Islet of Langerhans (tissue), 1 donor: ENCODE data around the gene TELO2.

Source experiments
- FAIRE-seq: peaks from one replicate; lab custom pipeline; 2011; peaks lifted over from hg19 to GRCh38; lab: Jason Lieb, UNC

Gene TELO2

GRCh38 chr16:1537763-1538289 lies 44.7 kb downstream of the TELO2 start:
- no peak for FAIRE-seq

DNA sequence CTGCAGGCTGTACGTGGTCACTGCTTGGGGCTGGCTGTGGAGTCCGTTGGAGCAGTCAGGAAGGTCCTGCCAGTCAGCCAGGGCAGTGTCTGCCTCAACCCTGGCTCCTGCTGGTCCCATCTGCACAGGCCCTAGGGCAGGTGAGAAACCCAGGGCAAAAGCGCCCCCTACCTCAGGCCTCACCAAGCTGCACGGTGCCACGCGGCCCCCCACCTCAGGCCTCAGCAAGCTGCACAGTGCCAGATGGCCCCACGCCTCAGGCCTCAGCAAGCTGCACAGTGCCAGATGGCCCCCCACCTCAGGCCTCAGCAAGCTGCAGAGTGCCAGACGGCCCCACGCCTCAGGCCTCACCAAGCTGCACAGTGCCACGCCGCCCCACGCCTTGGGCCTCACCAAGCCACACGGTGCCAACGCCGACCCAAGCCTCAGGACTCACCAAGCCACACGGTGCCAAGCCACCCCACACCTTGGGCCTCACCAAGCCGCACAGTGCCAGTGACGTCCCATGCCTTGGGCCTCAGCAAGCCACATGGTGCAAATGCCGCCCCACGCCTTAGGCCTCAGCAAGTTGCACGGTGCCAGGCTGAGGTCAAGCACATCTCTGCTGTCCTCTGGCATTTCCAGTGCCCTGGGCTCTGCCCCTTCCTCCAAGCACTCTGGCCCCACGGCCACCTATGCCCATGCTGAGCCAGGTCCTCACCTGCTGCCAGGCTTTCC lies 45.8 kb downstream of the TELO2 start:
- FAIRE-seq, result no peak

DNA sequence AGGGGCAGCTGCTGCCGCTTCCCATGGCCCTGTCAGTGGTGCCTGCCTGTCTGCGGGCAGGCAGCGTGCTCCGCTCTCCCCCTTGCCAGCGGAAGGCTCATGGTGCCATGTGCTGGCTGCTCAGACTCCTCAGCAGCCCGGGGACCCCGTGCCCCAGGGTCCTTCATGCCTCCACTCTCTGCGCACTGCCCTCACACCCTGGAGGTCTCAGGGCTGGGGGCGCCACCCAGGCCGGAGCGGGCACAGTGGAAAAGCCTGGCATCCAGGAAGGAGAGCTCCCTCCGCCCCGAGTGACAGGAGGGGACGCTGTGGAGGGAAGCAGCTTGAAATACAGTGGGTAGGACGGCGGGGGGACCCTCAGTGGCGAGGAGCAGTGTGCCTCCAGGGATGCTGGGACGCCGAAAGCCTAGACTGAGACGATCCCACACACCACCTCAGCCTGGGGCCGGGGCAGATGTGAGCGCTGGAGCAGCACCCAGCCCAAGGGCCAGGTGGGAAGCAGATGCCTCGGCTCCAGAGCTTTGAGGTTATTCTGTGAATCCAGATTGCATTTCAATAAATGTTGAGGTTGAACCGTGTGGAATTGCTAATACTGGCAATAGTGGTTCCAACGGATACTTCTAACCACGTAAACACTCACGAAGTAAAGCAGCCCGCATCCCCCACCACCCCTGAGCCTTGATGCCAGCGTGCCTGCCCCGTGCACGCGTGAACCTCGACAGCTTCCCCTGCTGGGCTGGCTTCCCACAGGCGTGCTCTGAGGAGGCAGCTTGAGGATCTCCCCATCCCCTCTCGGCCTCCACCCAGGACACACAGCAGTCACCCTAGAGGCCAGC lies 46.8 kb downstream of the TELO2 start:
- FAIRE-seq, result no peak

- FAIRE-seq, result no peak
Measured at GRCh38 chr16:1540556-1540855, 47.3 kb downstream of the TELO2 start.

GRCh38 chr16:1541293-1542165 lies 48.4 kb downstream of the TELO2 start:
- no peak for FAIRE-seq

- no peak for FAIRE-seq
Measured at GRCh38 chr16:1542166-1542500, 49.0 kb downstream of the TELO2 start.

- no peak for FAIRE-seq
Measured at GRCh38 chr16:1542533-1542932, 49.4 kb downstream of the TELO2 start.

- no peak for FAIRE-seq
Measured at GRCh38 chr16:1543085-1543896, 50.1 kb downstream of the TELO2 start.

- no peak for FAIRE-seq
Measured at GRCh38 chr16:1545044-1546040, 52.2 kb downstream of the TELO2 start.

DNA sequence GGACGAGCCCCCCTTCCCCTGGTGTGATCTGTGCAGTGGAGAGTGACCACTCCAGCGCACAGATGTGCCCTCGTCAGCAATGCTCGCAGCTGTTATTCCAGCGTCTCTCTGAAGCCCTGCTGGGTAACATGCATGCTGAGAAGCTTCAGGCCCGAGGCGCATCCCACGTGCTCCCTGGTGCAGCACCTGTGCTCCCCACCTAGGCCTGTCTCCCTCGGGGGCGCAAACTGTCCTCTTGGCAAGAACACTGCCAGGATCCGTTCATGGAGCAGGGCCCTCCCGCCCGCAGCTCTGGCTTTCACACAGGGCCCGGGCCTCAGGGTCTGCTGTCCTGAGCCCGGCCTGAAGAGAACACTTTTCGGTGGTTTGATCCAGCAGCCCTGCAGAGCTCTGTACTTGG lies 53.3 kb downstream of the TELO2 start:
- no peak for FAIRE-seq

- no peak for FAIRE-seq
Measured at GRCh38 chr16:1548233-1548632, 55.1 kb downstream of the TELO2 start.

GRCh38 chr16:1548727-1549126 lies 55.6 kb downstream of the TELO2 start:
- FAIRE-seq, result no peak

DNA sequence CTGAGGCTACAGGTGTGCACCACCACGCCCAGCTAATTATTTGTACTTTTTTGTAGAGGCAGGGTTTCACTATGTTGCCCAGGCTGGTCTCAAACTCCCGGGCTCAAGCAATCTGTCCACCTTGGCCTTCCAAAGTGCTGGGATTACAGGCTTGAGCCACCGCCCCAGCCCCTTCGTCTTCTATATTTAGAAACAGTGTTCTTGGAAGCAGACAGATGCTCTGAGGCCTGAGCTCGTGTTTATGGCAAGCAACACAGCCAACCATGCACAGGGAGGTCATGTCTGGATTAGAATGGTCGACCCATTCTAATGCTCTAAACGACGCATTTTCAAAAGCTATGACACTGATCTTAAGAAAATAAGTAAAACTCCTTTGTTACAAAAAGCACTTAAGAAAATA lies 56.9 kb downstream of the TELO2 start:
- FAIRE-seq, result no peak

DNA sequence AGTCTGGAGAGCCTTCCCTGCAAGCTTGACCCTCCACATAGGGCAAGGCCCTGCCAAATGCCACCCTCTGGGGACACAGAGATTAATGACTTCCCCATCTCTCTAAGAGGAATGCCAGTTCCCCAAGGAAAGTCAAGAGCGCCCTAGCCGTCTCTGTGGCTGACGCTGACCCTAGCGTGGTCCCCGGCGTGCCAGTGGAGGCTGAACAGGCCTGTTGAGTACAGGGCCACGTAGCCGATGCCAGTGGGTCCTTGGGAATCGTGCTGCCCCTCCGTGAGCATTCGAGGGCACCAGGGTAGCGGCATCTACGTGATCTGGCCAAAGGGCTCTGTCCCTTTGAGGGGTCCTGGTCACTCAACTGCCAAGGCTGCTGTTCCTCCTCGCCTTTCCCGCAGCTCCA lies 57.5 kb downstream of the TELO2 start:
- FAIRE-seq, result no peak

DNA sequence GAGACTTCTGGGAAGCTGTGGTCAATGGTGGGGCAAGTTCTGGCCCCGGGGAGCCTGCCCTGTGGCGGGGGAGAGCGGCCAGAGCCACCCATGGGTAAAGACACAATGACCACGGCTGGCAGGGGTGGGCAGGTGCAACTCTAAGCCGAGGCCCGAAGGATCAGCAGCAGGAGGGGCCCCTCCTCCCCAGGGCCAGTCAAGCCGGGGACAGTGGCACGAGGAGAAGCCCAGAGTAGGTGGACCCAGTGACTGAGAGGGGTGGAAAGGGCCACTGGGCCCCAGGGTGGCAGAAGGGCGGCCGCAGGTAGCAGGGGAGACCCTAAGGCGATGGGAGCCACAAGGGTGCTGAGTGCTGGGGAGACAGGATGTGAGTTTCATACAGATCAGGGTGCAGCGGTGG lies 58.0 kb downstream of the TELO2 start:
- FAIRE-seq, result no peak

- no peak for FAIRE-seq
Measured at GRCh38 chr16:1552129-1552528, 59.0 kb downstream of the TELO2 start.

GRCh38 chr16:1553946-1554825 lies 61.0 kb downstream of the TELO2 start:
- FAIRE-seq, result no peak

GRCh38 chr16:1554826-1555445 lies 61.8 kb downstream of the TELO2 start:
- no peak for FAIRE-seq

DNA sequence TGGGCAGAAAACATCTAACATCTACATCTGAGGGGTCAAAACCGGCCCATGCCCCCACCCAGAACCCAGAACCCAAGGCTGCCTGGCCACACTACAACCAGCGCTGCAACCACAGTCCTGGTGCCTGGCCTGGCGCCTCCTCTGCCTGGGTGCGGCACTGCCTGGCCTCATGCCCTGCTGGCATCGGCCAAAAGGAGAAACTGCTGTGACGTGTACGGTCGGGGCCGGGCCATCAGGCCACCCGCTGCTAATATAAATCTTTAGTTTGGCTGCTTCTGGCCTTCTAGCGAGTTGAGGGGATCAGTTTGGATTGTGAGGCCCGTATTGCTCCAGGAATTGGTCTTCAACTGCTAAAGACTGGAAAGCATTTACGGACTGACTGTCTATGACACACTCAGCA lies 63.1 kb downstream of the TELO2 start:
- FAIRE-seq, result no peak
